MM.1S (cell line): ENCODE results near the gene CTNNAL1.

Experiments
- DNase-seq: peaks from one replicate; pipeline ENCODE4 v3.0.0-alpha.2; 2015
- H2AFZ ChIP-seq: fragments of 300-600 bp; sonication (generic); 2 replicates; pipeline ENCODE4 v1.6.0; 2016; ENCODE audit warnings: antibody characterized with exemption, low read length
- H3F3A ChIP-seq: fragments of 300-600 bp; sonication (generic); 2 replicates; pipeline ENCODE4 v1.6.1; 2016; ENCODE audit warnings: mild to moderate bottlenecking, antibody characterized with exemption, low read length, moderate library complexity, mixed read lengths; ENCODE audit not compliant: insufficient read depth
- H3K27ac ChIP-seq: fragments of 300-600 bp; sonication (generic); 2 replicates; pipeline ENCODE4 v1.5.1; 2016; ENCODE audit warnings: mild to moderate bottlenecking, low read length
- H3K27me3 ChIP-seq: fragments of 300-600 bp; sonication (generic); replicated peaks from 2 replicates; pipeline ENCODE4 v1.6.0; 2016; ENCODE audit warnings: low read length; ENCODE audit not compliant: insufficient read depth
- H3K36me3 ChIP-seq: fragments of 300-600 bp; sonication (generic); replicated peaks from 2 replicates; pipeline ENCODE4 v1.6.1; 2016; ENCODE audit warnings: mild to moderate bottlenecking, low read length, mixed read lengths; ENCODE audit not compliant: insufficient read depth
- H3K4me1 ChIP-seq: fragments of 300-600 bp; sonication (generic); 2 replicates; pipeline ENCODE4 v1.6.1; 2016; ENCODE audit warnings: low read length, mixed read lengths
- H3K4me2 ChIP-seq: fragments of 300-600 bp; sonication (generic); 2 replicates; pipeline ENCODE4 v1.6.0; 2016; ENCODE audit warnings: low read depth, low read length
- H3K4me3 ChIP-seq: fragments of 300-600 bp; sonication (generic); 2 replicates; pipeline ENCODE4 v1.5.1; 2016; ENCODE audit warnings: low read length, mixed read lengths
- H3K79me2 ChIP-seq: fragments of 300-600 bp; sonication (generic); 2 replicates; pipeline ENCODE4 v1.6.1; 2016; ENCODE audit warnings: mixed run types, low read length, mixed read lengths
- H3K9ac ChIP-seq: fragments of 300-600 bp; sonication (generic); 2 replicates; pipeline ENCODE4 v1.6.1; 2016; ENCODE audit warnings: low read length, mixed read lengths
- H3K9me2 ChIP-seq: fragments of 300-600 bp; sonication (generic); replicated peaks from 2 replicates; pipeline ENCODE4 v1.6.1; 2016; ENCODE audit warnings: mild to moderate bottlenecking, low read length, mixed read lengths; ENCODE audit not compliant: insufficient read depth
- H3K9me3 ChIP-seq: fragments of 300-600 bp; sonication (generic); replicated peaks from 2 replicates; pipeline ENCODE4 v1.6.1; 2016; ENCODE audit warnings: mild to moderate bottlenecking, low read length, mixed read lengths; ENCODE audit not compliant: insufficient read depth
- H4K20me1 ChIP-seq: fragments of 300-600 bp; sonication (generic); 2 replicates; pipeline ENCODE4 v1.6.1; 2016; ENCODE audit warnings: mild to moderate bottlenecking, low read length, moderate library complexity, mixed read lengths; ENCODE audit not compliant: insufficient read depth
- EZH2 ChIP-seq: fragments of 300-600 bp; sonication (generic); optimal IDR thresholded peaks from 2 replicates; pipeline ENCODE3; 2017; ENCODE audit warnings: low read depth, mild to moderate bottlenecking, antibody characterized with exemption, low read length, mixed read lengths
- EZH2phosphoT487 ChIP-seq: fragments of 300-600 bp; sonication (generic); IDR thresholded peaks from 2 replicates; pipeline ENCODE4 v1.6.1; 2018; ENCODE audit warnings: antibody characterized with exemption, low read length
- TF ChIP-seq, protein P1 (sequence below): fragments of 300-600 bp; sonication (generic); IDR thresholded peaks from 2 replicates; pipeline ENCODE4 v1.5.1; 2016; ENCODE audit warnings: antibody characterized with exemption, low read length, mixed read lengths

Gene CTNNAL1

DNA sequence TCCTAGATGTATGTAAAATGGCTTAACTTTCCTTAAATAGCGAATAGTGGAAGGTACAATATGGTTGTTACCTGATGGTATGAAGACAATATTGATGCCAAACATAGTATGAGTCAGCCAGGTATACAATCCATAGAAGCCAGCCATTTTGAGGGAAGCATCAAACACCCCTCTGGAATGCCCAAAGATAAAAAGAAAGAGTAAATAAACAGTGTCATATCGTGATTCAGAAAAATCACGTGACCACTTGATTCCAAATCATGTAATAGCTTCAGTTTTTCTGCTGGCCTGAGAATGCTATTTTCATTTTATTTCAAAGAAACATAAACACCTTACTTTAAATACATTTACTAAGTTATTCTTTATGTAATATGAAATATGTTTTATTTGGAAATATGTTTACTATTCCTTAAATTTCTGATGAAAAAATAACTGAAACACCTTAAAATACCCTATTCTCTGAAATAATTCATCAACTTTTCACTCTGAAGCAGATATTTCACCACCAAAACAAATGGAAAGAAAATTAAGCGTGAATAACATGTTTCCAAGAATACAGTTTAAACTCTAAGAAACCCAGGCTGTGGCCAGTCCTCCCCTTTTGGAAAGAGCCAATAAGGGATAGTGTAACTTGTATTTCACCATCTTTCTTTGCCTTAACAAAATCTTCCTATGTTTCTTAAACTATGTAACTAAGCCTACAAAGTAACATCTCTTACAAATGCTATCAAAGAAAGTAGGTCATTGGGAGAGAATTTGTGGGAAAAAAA lies 24.8 kb upstream of the CTNNAL1 start:
- H3K4me2 ChIP-seq = no peak overlapping the region
- no peak overlapping the region for H2AFZ ChIP-seq
- TF ChIP-seq EZH2phosphoT487 (no peak), EZH2 (no peak)
- TF ChIP-seq, protein P1, sequence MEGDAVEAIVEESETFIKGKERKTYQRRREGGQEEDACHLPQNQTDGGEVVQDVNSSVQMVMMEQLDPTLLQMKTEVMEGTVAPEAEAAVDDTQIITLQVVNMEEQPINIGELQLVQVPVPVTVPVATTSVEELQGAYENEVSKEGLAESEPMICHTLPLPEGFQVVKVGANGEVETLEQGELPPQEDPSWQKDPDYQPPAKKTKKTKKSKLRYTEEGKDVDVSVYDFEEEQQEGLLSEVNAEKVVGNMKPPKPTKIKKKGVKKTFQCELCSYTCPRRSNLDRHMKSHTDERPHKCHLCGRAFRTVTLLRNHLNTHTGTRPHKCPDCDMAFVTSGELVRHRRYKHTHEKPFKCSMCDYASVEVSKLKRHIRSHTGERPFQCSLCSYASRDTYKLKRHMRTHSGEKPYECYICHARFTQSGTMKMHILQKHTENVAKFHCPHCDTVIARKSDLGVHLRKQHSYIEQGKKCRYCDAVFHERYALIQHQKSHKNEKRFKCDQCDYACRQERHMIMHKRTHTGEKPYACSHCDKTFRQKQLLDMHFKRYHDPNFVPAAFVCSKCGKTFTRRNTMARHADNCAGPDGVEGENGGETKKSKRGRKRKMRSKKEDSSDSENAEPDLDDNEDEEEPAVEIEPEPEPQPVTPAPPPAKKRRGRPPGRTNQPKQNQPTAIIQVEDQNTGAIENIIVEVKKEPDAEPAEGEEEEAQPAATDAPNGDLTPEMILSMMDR = no peak
- H3K9ac ChIP-seq = no peak overlapping the region
- no peaks in the 10 kb centered on the region for H3K27me3 ChIP-seq
- H3K9me3 ChIP-seq = no peaks in the 10 kb centered on the region
- H3K4me1 ChIP-seq = no peaks in the 10 kb centered on the region
- H4K20me1 ChIP-seq = no peaks in the 10 kb centered on the region
- no peak overlapping the region for H3K4me3 ChIP-seq
- H3K36me3 ChIP-seq = peaks cover 9% of the 10 kb centered on the region
- no peaks in the 10 kb centered on the region for H3K79me2 ChIP-seq
- no peaks in the 10 kb centered on the region for H3F3A ChIP-seq
- no peaks in the 10 kb centered on the region for H3K9me2 ChIP-seq
- H3K27ac ChIP-seq = no peak overlapping the region
- DNase-seq = no peak

DNA sequence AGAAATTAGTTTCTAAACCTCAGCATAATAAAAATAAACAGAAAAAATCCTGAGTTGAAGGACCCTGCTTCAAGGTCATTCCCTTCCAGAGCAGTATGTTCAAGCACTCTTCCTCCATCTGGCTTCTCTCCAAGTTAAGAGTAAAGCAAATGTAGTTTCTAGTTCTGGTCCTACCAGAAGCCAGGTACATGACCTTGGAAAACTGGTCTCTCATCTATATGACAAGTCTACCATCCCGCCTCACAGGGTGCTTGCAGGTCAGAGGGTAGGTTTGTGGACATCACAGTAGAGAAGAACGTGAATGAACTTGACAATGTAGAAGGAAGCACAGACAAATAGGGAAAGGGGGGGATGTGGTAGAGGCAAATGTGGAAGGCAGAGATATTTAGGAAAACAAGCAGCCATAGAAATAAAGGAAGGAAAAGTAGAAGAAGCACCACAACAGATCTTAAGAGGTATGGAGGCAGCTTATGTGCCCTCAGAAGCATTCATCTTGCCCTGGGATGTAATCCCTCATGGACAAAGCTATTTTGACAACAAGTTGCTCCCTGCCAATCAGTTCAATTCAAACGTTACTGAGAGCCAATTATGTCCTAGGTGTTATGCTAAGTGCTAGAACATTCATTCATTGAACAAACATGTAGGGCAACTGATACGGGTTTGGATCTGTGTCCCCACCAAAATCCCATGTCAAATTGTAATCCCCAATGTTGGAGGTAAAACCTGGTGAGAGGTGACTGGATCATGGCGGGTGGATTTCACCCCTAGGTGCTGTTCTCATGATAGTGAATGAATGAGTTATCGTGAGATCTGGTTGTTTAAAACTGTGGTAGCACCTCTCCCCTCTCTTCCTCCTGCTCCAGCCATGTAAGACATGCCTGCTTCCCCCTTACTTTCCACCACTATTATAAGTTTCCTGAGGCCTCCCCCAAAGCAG lies 23.7 kb upstream of the CTNNAL1 start:
- Histone ChIP-seq H3K9ac (no peak overlapping the region), H3K9me2 (no peaks in the 10 kb centered on the region), H2AFZ (no peak overlapping the region), H3K4me1 (no peaks in the 10 kb centered on the region), H3K36me3 (peaks cover 9% of the 10 kb centered on the region), H3K9me3 (no peaks in the 10 kb centered on the region), H3K79me2 (no peaks in the 10 kb centered on the region), H3K4me3 (no peak overlapping the region), H3K27ac (no peak overlapping the region), H4K20me1 (no peaks in the 10 kb centered on the region), H3F3A (no peaks in the 10 kb centered on the region), H3K4me2 (no peak overlapping the region), H3K27me3 (no peaks in the 10 kb centered on the region)
- TF ChIP-seq EZH2 (no peak), EZH2phosphoT487 (no peak)
- TF ChIP-seq, protein P1 = no peak
- DNase-seq = no peak

DNA sequence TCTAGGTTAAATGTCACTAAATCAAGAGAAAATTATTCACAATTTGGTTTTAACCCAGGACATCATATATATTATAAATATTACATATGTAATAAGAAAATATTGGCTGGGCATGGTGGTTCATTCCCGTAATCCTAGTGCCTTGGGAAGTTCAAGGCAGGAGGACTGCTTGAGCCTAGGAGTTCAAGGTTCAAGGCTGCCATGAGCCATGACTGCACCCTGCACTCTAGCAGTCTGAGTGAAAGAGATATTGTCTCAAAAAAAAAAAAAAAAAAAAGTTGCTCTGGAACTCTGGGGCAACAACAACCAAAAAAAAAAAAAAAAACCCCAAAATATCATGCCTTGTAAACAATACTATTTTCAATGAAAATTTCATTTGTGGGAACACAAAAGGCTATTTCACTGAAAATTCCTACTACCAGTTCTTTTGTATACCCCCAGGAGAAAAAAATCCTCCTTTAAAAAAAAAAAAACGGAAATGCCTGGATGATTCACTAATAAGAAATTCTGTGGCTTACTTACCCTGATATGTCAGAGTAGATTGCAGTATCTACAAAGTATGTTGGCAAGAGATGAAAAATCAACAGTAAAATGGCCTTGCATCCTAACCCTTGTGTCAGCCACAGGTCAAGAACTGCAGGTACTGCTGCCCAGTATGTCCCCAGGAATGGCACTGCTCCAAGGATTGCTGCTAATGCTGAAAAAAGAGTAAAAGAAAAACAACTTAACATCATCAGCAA lies 22.6 kb upstream of the CTNNAL1 start:
- no peak for DNase-seq
- Histone ChIP-seq H3K9me2 (no peaks in the 10 kb centered on the region), H3K4me1 (no peaks in the 10 kb centered on the region), H3K9me3 (no peaks in the 10 kb centered on the region), H3K36me3 (peaks cover 9% of the 10 kb centered on the region), H3K27ac (no peak overlapping the region), H3K4me3 (no peak overlapping the region), H3K27me3 (no peaks in the 10 kb centered on the region), H3F3A (no peaks in the 10 kb centered on the region), H3K79me2 (no peaks in the 10 kb centered on the region), H3K9ac (no peak overlapping the region), H2AFZ (no peak overlapping the region), H4K20me1 (no peaks in the 10 kb centered on the region), H3K4me2 (no peak overlapping the region)
- TF ChIP-seq EZH2phosphoT487 (no peak), EZH2 (no peak)
- TF ChIP-seq, protein P1 = no peak
